ENCODE data around the gene PFDN4.

Gene PFDN4

DNA sequence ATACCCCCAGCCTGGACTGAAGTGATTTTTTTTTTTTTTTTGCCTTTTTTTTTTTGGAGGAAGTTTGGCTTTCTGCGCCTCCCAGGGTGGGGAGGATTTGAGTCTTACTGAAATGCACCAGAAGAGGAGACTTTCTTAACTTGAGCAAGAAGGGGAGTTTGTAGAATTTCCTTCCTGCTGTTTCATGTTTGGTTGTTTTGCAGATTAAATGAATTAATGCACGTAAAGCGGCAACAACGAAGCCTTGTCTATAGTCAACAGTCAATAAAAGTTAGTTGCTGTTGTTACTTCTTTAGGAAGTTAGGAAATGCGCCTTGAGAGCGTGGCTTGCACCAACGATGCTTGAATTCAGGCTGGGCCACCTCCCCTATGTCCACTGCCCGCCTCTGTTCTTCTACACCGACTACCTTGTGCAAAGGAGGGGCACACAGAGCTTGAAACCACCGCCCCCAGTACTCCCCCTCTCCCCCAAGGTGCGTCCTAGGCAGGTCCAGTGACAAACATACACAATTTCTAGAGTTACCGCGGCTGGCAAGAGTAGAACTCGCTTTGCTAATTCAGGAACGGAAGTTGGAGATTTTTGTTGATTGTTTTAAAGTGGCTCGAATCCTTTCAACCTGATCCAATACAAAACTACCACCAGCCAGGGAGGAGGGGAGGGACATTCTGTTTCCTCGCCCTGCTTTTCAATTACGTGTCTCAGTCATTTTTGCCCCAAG, 33.3 kb upstream of the PFDN4 start:
- DNase-seq, result no peak

DNA sequence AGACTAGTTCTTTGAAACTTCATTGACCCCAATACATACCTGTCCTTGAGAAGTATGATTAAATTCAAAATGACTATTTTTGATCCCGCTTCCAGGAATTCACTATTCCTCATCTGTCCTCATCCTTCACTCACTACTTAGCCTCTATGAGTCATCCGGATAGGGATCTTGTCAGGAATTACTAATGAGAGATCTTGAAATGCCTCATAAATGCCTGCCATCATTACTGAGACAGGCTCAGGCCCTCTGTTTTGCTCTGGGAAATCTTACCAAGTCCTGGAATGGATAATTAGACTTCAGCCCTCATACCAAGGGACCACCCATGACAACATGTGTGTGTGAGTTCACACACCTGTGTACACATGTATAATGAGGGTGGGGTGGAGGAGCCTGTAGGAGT, 31.3 kb upstream of the PFDN4 start:
- DNase-seq, result no peak

DNA sequence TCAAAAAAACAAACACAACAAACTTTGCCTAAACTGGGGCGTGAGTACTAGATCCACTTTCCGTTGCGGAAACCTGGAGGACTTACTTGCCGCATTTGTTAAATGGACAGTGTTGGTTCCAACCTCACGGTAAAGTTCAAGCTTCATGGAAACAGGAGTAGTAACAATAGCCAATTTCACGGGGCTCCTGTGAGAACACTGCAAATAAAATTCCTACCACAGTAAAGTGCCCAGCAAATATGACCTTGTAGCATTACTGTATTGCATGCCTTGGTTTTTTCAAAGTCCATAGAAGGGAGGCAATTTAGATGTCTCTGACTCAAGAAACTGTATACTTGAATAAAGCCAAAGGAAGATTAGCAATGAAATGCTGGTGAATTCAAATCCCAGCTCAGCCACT, 30.5 kb upstream of the PFDN4 start:
- DNase-seq, result no peak

DNA sequence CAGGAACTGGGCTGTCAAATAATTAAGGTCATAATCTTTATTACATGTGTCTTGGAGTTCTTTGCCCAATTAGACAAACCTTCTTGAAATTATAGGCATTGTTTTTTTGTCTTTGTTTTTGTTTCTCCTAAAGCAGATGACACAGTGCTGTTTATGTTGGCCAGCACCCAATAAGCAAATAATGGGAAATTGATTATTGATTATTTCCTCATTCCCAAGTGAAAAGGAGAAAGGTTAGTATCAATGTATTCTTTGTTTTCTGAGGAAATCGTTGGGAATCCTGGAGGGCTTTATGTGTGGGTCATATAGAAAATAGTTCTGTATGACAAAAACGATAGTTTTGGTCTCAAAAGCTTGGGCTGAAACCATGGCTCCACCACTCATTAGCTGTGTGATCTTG, 29.6 kb upstream of the PFDN4 start:
- no peak for DNase-seq

DNA sequence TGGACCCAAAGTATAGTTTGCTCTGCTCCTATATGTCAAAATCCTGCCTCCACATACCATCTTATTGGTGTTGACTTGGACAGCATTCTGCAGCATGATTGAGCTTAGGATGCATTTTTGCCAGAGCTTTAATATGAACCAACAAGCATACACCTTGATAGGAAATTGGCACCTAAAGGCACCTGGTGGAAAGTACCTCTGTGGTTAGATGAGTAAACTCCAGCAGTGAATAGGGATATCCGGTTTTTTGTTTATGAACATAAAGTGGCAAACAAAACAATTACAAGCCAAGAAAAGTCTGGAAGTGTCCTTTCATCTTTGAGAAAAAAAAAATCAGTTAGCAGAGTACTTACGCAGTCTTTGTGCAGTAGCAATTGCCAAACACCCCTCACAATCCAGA, 27.9 kb upstream of the PFDN4 start:
- DNase-seq, result no peak

DNA sequence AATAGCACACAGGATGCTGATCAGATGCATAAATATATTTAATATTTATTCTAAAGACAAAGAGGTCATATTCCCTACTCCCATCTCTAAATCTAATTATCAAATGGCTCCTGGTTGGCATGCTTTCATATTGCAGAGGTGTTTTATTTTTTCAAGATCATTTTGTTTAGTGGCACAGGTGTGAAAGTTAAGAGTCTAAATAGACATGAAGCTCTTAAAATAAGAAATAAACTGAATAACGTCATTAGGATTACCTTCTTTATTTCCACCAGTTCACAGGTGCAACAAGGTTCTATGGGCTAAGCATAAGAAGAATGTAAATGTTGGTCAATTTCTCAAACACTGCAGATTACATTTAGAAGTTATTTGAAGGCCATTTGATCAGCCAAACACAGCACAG, 27.0 kb upstream of the PFDN4 start:
- DNase-seq, result no peak

DNA sequence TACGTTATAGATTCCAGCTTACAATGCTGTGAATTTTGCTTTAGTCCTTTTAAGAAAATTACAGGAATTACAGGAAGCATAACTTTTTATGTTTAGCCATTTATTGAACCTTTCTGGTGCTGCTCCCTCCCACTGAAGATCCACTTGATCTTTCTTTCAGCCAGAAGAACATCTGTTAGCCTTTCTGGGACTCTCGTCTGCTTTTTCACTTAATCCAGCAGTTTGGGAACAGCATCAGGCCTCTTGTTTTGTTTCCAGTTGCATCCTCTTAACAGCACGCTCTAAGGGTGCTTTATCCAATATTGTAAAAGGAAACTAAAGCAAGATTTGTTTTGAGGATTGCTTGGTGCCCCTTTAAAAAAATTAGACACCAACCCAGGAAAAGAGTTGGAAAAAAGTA, 23.8 kb upstream of the PFDN4 start:
- no peak for DNase-seq

DNA sequence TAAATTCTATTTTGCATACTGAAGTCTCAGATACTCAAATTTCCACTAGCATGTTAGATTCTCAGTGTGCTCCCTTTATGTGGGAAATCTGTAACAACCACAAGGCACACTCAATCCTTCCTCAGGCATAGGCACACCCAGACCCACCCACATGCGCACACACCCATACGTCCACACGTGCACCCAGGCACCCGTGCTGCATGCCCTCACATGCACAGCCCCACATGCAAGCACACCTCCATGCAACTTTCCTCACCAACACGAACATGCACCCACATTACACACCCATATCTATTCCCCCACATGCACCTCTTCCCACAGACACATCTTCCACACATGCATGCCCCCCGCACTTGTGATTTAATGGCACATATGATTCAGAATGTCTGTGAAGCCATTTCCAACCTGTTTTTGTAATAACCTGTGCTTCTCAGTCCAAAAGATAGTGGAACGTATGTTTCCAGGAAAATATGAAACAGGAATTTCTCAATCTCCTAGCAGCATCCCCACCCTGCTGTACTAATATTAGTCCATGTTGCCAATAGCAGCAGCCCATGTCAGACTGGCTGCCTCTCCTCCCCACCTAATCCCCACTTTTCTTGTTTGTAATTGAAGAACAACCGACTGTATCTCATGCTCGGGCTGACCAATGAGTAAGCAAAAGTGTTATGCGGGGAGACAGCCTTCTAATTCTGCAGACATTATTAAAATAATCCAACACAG, 22.8 kb upstream of the PFDN4 start:
- no peak for DNase-seq

DNA sequence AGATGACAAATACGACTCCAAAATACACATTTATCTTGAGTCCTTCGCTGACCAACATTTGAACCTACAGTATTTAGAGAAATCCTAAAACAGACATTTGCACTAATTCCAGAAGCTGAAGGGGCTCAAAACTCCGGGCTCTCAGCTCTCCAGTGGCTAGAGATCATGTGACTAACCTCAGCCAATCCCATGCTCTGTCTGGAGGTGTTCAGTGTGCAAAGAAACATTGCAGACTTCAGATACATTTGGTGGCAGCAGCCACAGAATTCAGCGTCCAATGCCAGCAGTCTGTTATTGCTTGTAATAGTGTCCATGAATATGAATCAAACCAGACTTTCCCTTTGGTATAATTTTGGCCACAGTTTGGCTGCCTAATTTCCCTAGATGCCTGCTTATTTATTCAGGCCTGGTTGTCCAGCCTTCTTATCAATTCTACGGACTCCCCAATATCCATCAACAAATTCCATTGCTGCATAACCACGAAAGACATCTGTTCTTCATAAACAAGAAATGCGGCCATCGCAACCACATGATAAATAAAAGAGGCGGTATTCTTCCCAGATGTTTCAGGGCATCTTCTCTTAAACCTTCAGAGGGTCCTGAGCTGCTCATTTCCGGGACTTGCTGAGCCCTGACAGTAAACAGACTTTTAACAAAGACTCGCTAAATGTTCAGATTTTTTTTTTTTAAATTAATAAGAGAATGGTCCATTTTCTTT, 19.6 kb upstream of the PFDN4 start:
- no peak for DNase-seq

DNA sequence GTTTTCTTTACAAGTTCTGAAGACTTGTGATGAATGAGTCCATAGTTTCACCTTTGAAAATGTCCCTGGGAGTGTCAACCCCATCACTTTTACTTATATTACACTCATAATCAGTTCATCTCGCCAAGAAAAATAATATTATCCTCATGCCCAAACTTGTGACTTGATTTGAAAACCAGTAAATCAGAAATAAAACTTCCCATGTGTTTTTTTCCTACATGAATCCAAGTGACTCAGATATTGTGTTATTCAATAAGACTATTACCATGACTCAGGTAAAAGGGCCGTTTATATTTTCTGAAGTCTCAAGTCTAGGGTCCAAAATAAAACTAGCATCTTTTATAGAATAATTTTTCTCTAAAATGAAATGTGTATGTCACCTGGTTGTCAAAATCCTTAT, 18.3 kb upstream of the PFDN4 start:
- DNase-seq, result no peak

DNA sequence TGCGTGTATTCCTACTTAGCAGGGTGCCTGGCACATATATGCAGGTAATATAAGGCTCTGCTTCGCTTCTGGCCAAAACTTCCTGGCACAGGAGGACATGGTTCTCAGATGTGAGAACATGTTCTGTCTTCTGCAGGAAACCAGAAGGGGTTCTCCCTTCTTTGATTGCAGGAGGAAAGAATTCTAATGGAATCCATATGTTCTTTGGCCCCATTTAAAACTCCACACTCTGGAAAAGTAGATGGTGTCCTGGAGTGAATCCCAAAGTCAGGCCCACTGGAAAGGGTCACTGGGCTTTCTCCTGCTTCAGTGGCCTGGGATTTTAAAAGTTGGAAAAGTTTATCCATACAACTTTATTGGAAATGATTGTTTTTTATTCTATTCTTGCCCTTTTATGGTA, 17.7 kb upstream of the PFDN4 start:
- DNase-seq, result no peak

DNA sequence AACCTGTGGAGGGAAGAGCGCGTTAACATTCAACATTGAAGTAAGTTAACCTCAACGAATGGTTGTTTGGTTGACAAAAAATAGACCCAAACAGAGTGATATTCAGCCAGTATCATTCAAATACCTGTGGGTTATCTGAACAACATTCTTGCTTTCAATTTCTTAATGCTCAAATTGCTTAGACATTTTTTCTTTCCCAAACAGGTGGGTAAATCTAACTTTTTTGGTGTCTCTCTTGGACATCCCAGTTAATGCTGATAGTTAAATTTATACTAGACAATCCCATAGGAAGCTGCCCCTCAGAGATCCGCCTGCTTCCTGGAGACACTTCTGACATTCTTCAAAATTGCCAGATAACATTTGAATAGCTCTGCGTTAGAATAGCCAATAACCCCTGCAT, 14.1 kb upstream of the PFDN4 start:
- DNase-seq, result no peak

DNA sequence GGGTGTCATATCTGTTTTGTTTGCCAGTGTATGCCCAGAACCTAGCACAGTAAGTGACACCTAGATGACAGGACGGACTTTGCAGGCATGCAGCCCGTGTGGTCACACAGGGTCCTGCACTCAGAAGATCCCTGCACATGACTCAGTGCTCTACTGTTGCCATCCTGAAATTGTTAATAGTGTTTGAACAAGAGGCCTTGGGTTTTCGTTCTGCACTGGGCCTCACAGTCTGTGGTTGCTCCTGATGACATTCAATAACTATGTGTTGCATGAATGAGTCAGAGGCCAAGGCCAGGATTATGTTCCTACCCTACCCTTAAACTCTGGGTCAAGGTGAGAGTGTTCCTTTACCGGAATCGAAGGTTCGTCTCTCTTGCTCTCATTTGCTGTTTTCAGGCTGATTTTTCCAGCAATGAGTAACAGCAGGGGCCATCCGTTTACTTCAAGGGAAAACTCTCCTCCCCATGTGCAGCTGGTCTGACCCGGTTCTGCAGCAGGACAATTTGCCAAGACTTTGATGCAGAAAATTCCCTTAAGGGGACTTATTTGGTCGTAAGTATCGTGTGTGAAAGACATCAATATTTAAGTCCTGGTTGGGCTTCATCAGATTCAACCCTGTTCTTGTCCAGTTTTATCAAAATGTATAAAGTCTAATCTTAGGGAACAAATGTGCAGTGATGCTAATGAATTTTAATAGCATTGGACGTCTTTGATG, 13.0 kb upstream of the PFDN4 start:
- no peak for DNase-seq

DNA sequence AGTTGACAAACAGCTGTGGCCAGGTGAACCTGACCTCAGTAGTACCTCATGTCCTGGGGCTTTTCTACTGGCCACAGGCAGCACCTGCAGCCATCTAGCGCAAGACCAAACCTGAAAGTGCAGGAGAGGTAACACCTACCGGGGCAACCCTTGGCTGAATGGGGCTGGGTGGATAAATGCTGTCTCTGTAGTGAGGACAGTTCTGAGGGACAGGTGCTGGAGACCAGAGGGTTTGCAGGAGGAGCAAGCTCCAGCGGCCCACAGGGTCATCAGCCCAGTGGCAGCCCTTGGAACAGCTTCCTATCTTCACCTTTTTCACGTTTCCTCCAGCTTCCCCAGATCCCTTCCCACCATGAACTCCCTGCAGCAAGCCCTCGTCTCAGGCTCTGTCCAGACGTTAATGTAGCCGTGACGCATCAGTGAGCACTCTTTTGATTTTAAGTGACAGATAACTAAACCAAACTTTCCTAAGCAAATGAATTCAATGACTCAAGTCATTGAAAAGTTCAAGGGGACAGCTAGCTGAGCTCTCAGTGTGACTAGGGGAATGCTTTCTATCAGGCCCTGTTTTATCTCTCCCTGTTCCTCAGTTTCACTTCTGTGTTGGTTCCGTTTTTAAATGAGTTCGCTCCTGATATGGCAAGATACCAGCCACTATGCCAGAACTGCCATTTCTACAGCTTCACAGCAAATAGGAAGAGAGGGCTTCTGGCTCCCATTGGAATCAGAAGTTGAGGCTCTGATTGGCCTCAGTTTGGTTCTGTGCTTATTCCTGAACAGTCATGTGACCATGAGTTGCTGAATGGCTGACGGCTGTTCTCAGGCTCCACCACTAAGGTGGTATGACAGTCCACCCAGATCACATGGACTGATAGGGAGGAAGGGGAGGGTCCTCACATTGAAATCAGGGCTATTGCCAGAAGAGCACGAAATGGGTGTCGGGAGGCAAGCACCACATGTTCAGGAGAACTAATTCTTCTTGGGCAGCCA, 12.1 kb upstream of the PFDN4 start:
- no peak for DNase-seq

DNA sequence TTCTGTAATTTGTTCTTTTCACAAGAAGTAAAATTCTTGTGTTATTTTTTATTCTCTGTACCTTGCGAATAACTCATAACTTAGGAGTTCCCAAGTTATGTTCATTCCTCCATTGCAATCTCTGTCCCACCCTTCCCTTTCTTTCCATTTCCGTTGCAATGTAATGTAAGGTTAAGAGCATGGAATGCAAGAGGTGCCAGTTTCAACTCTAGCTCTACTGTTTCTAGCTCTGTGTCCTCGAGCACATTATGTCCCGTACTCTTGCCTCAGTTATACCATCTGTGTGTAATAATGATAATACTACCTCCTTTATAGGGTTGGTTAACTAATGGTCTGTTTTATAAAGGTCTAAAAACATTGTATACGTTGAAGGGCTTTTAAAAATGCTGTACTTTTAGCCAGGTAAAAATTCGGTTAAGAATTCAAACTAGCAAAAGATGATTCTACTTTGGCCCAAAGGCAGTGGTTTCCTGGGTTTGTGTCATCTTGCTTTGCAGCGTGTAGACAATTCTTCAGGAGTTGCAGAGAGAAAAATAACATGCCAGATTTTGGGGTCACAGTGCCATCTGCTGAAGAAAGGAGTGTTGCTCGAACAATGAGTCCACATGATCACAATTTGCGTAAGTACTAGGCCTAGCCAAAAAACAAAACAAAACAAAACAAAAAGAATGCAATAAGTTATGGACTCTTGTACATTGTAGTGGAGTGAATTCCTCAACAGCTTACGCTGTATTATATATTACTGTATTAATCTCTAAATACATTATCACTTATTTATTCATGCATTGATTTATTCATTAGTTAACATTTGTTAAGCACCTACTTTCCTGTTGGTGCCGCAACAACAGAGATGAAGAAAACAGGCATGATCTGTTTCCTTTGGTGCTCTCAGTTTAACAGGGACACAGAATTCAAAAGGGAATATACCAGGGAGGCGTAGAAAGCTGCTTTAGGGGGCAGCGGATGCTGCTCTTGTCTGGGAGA, 10.0 kb upstream of the PFDN4 start:
- DNase-seq, result no peak

DNA sequence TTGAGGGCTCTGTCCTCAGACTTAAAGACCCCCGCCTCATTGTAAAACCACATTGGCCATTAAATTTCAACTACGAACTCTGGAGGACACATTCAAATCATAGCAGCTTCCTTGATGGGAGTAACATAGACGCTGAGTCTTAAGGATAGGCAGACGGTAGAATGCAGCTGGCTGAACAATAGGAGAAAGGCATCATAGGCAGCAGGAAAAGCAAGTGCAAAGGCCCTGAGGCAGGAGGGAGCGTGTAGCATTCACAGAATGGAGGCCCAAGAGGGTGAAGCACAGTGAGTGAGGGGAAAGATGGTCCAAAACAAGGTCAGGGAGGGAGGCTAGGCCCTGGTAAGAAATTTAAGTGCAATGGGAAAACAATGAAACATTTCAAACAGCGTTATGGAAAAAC, 8.6 kb upstream of the PFDN4 start:
- DNase-seq, result no peak

DNA sequence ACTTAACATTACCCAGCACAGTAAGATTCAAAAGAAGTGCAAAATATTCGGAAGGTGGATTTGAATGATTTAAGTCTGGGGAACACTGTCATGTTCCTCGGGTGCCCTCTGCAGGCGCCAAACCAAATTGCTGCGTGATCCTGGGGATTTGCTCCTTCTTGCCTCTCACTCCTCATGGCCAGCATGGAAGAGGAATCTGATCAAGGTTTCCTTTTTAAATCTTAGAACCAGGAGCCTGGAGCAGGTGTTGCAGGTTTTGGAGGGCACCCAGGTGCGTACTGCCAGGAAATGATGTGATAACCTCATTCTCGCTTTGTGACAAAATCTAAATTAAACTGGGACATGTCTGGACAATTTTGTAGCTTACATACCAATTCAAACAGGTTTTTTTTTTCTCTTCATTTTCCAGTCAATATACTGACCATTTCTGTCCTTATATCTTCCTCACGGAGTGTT, 8.1 kb upstream of the PFDN4 start:
- DNase-seq, result peak; percentile 60

DNA sequence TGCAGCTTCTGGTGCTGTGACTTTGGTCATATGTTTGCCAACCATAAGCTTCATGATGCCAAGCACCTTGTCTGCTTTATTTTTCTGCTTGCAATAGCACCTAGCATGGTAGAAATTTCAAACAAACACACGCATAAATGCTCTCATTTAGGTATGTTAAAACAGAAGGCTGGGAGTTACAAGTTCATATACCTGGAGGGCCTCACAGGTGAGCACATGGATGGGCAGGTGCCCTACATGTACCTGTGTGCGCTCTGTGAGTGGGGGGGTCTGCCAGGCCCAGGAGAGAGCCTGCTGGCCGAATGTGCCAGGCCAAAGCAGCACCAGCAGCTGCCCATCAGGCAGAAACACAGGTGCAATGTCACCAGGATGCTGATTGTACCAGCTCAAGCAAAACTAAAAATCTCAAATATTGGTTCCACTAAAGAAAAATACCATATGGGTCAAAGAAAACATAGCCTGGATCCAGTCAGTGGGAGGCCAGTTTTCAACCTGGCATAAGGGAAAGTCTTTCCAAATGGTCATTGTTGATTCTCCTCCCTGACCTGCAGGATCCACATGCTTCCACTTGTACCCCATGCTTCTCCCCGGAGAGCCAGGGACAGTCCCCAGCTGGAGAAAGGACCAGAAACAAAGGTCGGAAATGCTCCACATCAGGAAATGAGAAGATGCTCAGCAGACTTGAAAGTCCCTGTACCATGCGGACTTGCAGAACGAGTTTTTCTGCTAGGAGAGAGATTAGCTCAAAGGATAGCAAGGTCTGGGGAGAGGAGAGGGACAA, 7.2 kb upstream of the PFDN4 start:
- DNase-seq, result no peak

DNA sequence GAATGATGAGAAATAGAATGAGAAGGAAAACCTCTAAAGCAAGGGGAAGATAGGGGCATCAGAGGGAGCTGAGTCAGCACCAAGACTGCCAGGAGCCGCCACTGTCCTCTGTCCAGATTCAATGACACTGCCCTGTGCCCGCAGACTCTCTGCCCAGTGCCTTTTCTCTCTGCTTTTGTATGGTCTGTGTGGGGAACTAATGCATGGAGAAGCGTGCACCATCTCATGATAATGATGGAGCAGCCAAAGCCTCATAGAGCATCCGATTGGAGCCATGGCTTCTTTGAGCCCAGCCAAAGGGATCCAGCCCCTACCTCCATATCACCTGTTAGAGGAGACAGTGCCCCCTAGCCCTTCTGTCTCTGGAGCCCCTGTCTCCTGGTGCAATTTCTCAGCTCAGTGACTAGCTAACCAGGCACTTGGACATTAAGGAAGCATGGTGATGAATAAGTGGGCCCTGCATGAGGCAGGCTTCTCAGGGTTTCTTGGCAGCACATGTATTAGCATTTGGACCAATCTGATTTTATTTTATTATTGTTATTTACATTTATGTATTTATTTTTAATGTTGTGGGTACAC, 6.5 kb upstream of the PFDN4 start:
- DNase-seq, result no peak

DNA sequence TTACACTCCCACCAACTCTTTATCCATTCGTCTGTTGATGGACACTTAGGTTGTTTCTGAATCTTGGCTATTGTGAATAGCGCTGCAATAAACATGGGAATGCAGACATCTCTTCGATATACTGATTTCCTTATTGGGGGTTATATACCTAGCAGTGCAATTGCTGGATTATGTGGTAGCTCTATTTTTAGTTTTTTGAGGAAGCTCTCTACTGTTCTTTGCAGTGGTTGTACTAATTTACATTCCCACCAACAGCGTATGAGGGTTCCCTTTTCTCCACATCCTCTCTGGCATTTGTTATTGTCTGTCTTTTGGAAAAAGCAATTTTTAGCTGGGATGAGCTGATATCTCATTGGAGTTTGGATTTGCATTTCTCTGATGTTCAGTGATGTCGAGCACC, 4.6 kb upstream of the PFDN4 start:
- DNase-seq, result no peak

All from NCI-H1092 treated with DMSO at 0.1 percent for 48 hours (cell line).